ENCODE data around the gene KRTAP9-1. TPM values are rescaled to one million over a fixed set of nuclear protein-coding genes. Genes with fewer than 3 reads are reported as not detected.
"Not testable (repeated sequence)": the region's sequence is repeated elsewhere in the genome, so short reads cannot be mapped to it uniquely, and the experiment has no call there.

The KRTAP9-1 gene
- total and polyA plus RNA-seq, 9 donors, result not detected

GRCh38 chr17:41145261-41145660 is 44.4 kb upstream of the KRTAP9-1 start:
- 88 to 89% (median 88%) methylated on average over 2 of the region's 2 CpGs for WGBS, 3 donors

GRCh38 chr17:41147531-41148204 is 42.0 kb upstream of the KRTAP9-1 start:
- TF ChIP-seq, protein P1, sequence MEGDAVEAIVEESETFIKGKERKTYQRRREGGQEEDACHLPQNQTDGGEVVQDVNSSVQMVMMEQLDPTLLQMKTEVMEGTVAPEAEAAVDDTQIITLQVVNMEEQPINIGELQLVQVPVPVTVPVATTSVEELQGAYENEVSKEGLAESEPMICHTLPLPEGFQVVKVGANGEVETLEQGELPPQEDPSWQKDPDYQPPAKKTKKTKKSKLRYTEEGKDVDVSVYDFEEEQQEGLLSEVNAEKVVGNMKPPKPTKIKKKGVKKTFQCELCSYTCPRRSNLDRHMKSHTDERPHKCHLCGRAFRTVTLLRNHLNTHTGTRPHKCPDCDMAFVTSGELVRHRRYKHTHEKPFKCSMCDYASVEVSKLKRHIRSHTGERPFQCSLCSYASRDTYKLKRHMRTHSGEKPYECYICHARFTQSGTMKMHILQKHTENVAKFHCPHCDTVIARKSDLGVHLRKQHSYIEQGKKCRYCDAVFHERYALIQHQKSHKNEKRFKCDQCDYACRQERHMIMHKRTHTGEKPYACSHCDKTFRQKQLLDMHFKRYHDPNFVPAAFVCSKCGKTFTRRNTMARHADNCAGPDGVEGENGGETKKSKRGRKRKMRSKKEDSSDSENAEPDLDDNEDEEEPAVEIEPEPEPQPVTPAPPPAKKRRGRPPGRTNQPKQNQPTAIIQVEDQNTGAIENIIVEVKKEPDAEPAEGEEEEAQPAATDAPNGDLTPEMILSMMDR (IDR thresholded peaks at IDR 0.05), result no peak
- TF ChIP-seq POLR2A (IDR thresholded peaks at IDR 0.05) (no peak), EP300 (IDR thresholded peaks at IDR 0.05) (no peak)
- Histone ChIP-seq H3K4me1 (ENCODE audit: insufficient read depth) (no peaks in the 10 kb centered on the region), H3K4me3 (no peak overlapping the region), H3K27ac (no peak overlapping the region), H3K27me3 (no peaks in the 10 kb centered on the region), H3K36me3 (no peaks in the 10 kb centered on the region), H3K9me3 (no peaks in the 10 kb centered on the region)
- intact Hi-C loops (cut with DNase I), result no loop called here
- WGBS, 3 donors, result 71 to 95% (median 93%) methylated on average over 2 of the region's 2 CpGs
- DNase-seq, result no peak

More at GRCh38 chr17:41145261-41145660, 44.4 kb upstream of the KRTAP9-1 start:
- H3K9me3 ChIP-seq, result no peaks in the 10 kb centered on the region
- H3K36me3 ChIP-seq, result no peaks in the 10 kb centered on the region
- H3K27me3 ChIP-seq, result no peaks in the 10 kb centered on the region
- intact Hi-C loops (cut with DNase I), result no loop called here
- no peaks in the 10 kb centered on the region for H3K4me1 ChIP-seq (ENCODE audit: insufficient read depth)
- no peak overlapping the region for H3K4me3 ChIP-seq
- TF ChIP-seq, protein P1 (IDR thresholded peaks at IDR 0.05), result no peak
- TF ChIP-seq EP300 (IDR thresholded peaks at IDR 0.05) (no peak), POLR2A (IDR thresholded peaks at IDR 0.05) (no peak)
- no peak overlapping the region for H3K27ac ChIP-seq
- no peak for DNase-seq

DNA sequence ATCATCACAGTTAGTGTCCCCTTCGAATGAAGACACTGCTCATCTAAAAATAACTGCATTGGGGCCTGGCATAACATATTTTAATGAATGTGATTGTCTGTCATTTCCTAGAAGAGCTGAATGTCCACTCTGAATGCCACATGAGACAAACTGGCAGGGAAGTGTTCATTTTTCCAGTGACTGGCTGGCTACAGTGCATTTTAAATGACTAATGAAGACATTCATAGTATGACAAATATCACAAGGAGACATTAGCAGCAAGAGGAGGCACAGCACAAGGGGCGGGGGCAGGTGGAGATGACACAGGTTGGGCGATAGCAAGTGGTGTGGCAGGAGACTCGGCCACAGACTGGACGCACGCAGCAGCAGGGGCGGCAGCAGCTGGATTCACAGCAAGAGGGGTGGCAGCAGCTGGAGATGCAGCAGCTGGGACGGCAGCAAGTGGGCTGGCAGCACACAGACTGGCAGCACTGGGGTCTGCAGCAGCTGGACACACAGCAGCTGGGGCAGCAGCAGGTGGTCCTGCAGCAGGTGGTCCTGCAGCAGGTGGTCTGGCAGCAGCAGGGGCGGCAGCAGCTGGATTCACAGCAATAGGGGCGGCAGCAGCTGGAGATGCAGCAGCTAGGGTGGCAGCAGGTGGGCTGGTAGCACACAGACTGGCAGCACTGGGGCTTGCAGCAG is 40.6 kb upstream of the KRTAP9-1 start:
- H3K4me3 ChIP-seq; H3K36me3 ChIP-seq; H3K27ac ChIP-seq; H3K4me1 ChIP-seq (ENCODE audit: insufficient read depth); intact Hi-C loops (cut with DNase I); DNase-seq; H3K27me3 ChIP-seq; H3K9me3 ChIP-seq: not testable (repeated sequence)
- 69 to 81% (median 70%) methylated on average over 10 of the region's 10 CpGs for WGBS, 3 donors

DNA sequence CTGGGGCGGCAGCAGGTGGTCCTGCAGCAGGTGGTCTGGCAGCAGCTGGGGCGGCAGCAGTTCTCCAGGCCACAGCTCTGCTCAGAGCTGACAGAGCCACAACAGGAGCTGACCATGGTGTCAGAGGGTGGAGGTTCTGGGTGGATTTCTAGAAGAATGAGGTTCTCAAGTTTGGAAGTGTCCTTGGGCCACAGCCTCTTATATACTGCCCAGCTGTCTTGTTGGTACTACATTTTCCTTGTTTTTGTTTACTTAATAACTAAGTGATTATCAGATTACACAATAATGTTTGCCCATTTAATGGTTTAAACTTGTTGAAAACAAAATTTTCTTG is 40.1 kb upstream of the KRTAP9-1 start, which contains the start of gene KRTAP4-5:
Gene KRTAP4-5, minus strand, starts transcription at position 174 of the 334 bp plus-strand sequence. Its CDS starts 58 bp downstream, at position 116.
- intact Hi-C loops (cut with DNase I), result no loop called here
- no peak for DNase-seq
- 48 to 56% (median 50%) methylated on average over 2 of the region's 2 CpGs for WGBS, 3 donors

More for the DNA sequence above, 40.1 kb upstream of the KRTAP9-1 start, which contains the start of gene KRTAP4-5:
- no peaks in the 10 kb centered on the region for H3K27me3 ChIP-seq
- H3K36me3 ChIP-seq, result no peaks in the 10 kb centered on the region
- no peak within 1 kb of the TSS for H3K4me3 ChIP-seq
- no peaks in the 10 kb centered on the region for H3K9me3 ChIP-seq
- H3K27ac ChIP-seq, result no peak within 1 kb of the TSS
- TF ChIP-seq, protein P1 (IDR thresholded peaks at IDR 0.05), result no peak
- no peak for TF ChIP-seq EP300 (IDR thresholded peaks at IDR 0.05)
- TF ChIP-seq POLR2A (IDR thresholded peaks at IDR 0.05), result no peak
- H3K4me1 ChIP-seq (ENCODE audit: insufficient read depth), result no peaks in the 10 kb centered on the region
